ENCODE results near the gene ZNRD2.
A peak's percentile ranks its signal among the peaks of the same experiment; 100 is the strongest.

The ZNRD2 gene

DNA sequence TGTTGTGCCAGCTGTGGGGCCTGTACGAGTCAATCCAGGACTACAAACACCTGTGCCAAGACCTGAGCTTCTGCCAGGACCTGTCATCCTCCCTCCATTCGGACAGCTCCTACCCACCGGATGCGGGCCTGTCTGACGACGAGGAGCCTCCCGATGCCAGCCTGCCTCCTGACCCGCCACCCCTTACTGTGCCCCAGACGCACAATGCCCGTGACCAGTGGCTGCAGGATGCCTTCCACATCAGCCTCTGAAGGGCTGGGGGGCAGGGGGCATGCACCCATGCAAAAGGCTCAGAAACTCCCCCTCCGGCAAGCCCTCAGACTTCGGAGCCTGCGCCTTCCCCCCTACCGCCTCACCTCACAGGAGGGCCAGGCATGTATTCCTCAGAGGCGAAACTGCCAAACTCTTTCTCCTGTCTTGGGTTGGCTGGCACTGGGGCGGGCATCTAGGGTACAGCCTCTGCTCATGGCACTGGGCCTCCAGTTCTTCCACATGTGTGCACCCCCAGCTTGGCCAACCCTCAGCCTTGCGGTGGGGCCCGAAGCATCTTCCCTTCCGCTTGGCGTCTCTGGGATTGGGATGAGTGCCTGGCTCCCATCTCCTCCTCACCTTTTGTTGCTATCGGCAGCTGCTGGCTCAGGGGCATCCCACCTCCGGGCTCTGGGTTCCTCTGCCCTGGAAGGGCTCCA lies 3.3 kb downstream of the ZNRD2 start:
- DNase-seq (ENCODE audit: low read depth), result no peak

- peak; percentile 95 for DNase-seq (ENCODE audit: low read depth)
These were observed 4.0 kb downstream of the ZNRD2 start for GRCh38 chr11:65574109-65574810.

GRCh38 chr11:65574811-65575567 lies 4.7 kb downstream of the ZNRD2 start:
- DNase-seq (ENCODE audit: low read depth), result no peak

DNA sequence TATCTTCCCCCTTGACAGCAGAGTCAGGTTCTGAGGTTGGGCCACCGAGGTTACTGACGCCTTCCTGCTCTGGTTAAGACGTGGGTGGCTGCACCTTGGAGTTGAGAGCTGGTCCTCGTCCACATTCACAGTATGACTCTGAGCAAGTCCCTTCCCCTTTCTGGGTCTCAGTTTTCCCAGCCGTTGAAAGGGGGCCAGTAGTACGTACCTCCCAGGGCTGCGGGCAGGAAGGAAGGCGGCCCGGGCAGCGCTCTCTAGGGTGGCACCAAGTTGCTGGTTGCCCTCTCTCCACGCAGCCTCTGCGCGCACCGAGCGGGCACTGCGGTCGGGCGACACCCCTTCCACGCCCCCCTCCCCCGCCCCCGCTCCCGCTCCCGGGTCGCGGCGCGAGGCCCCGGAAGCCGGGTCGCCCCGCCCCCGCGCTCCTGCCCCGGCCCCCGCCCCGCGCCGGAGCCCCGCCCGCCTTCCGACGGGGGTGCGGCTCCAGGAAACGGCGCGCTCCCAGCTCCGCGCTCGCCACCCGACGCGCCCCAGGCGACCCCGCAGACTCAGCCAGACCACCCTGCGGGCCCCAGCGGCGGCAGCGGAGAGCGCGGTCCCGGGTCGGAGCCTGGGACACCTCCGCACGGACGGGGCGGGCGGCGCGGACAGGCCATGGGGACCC lies 5.4 kb downstream of the ZNRD2 start, which contains the start of gene EHBP1L1:
TSS of gene EHBP1L1 (plus strand) at position 486 of the 664 bp plus-strand sequence. CDS start 250 bp downstream, outside the sequence.
- DNase-seq (ENCODE audit: low read depth), result peak; percentile 69

DNA sequence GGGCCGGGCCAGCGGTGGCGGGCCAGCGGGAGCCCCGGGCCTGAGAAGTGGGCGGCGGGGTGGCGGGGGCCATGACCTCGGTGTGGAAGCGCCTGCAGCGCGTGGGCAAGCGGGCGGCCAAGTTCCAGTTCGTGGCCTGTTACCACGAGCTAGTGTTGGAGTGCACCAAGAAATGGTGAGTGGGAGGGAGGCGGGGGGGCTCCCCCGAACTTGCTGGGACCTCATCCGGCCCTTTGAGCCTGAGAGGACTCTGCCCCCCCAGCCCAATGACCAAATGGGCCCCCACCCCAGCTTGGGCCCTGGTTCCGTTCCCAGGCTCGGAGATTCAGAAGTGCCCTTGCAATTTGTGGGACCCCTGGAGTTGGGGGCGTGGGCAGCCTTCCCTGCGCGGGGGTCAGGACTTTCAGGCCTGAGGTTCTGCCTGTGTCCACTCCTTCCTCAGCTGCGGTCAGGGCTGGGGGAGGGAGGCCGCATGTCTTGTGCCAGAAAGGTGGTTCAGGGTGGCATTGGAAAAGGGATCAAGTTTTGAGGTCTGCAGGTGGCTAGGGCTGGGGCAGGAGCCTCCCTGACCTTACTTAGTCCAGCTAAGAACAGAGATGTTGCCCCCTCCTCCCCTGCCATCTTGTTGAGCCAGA lies 6.1 kb downstream of the ZNRD2 start:
- DNase-seq (ENCODE audit: low read depth), result no peak

DNA sequence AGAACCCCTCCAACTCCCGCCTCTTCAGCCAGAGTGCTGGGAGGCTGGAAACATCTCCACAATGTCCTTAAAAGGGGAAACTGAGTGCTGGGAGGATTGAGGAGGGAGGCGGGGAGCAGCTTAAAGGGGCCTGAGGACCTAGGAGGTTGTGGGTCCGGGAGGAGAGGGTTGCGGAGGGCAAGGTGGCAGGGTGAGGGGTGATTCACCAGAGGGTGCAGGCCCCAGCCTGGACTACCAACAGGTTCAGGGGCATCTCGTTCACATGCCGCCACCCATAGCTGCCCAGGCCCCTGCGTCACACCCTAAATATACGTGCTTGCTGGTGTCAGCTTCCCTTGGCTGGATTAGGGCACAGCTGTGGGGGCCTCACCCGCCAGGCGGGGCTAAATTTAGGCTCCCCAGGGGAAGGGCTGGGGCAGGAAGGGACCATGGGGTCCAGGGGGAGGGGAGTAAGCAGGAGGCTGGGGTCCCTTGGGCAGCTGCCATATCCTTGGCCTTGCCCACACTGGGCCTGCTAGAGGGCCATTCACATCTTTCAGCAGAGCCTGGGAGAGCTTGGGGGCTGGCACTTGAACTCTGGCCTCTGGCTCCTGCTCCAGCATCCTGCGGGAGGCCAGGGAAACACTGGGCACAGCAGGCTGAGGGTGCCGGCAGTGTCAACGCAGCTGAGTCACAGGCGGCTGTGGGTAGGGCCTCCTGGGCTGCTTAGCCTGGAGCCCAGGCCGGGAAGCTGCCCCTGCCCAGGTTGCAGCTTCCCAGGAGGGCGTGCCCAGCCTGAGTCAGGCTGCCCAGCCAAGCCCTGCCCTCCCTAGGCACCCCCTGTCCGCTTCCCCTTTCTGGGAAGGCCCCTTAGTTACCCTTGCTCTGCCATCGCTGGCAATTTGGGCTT lies 6.8 kb downstream of the ZNRD2 start:
- DNase-seq (ENCODE audit: low read depth), result peak; percentile 81

DNA sequence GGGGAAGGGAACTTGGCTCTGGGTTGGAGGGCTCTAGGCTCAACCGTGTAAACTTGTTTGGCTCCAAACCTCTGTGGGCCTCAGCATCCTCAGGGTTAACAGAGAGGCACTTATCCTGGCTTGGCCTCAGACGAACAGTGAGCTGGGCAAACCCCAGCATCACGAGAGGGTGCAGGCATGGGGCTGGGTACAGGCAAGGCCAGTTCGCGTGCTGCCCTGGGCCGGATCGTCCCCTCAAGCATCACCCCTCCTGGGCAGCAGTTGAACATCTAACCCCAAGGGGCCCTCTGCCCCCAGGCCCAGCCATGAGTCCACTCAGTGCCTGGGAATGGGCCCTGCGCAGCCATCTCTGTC lies 7.5 kb downstream of the ZNRD2 start:
- DNase-seq (ENCODE audit: low read depth), result no peak

- DNase-seq (ENCODE audit: low read depth), result no peak
These were observed 7.9 kb downstream of the ZNRD2 start for GRCh38 chr11:65578134-65578533.

DNA sequence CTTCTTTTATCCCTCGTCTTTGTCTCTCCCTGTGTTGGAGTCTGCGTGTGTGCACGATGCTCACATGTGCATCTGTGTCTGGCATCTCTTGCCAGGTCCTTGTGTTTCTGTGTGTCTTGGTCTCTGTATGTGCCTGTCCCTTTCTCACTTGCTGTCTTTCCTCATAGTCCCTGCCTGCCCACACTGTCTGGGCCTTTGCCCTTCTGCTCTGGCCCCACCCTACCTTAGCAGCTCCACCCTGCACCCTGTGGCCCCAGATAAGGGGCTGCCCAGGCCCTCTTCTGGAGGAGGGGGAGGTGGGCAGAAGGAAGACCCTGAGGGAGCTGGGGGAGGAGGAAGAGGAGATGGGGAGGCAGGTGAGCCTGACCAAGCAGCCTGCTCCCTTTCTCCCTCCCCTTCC lies 8.4 kb downstream of the ZNRD2 start:
- DNase-seq (ENCODE audit: low read depth), result no peak

- DNase-seq (ENCODE audit: low read depth), result no peak
These were observed 9.0 kb downstream of the ZNRD2 start for GRCh38 chr11:65579291-65579690.

GRCh38 chr11:65580031-65580692 lies 9.9 kb downstream of the ZNRD2 start:
- DNase-seq (ENCODE audit: low read depth), result no peak

- no peak for DNase-seq (ENCODE audit: low read depth)
These were observed 10.5 kb downstream of the ZNRD2 start for GRCh38 chr11:65580756-65581155.

GRCh38 chr11:65581928-65582327 lies 11.7 kb downstream of the ZNRD2 start:
- DNase-seq (ENCODE audit: low read depth), result no peak

DNA sequence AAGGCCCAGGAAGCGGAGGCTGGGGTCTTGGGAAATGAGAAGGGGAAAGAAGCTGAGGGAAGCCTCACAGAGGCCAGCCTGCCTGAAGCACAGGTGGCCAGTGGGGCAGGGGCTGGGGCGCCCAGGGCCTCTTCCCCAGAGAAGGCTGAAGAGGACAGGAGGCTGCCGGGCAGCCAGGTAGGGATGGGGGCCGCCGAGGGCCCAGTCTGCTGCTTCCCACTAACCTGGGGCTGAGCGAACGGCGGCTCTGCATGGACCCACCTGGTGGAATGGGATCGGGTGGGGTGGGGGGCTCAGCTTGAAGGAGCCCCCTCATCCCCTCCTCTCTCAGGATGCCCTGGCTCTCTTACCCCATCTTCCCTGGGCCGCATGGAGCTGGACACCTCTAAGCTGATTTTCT lies 13.3 kb downstream of the ZNRD2 start:
- DNase-seq (ENCODE audit: low read depth), result no peak

- DNase-seq (ENCODE audit: low read depth), result no peak
These were observed 13.8 kb downstream of the ZNRD2 start for GRCh38 chr11:65584106-65584505.

DNA sequence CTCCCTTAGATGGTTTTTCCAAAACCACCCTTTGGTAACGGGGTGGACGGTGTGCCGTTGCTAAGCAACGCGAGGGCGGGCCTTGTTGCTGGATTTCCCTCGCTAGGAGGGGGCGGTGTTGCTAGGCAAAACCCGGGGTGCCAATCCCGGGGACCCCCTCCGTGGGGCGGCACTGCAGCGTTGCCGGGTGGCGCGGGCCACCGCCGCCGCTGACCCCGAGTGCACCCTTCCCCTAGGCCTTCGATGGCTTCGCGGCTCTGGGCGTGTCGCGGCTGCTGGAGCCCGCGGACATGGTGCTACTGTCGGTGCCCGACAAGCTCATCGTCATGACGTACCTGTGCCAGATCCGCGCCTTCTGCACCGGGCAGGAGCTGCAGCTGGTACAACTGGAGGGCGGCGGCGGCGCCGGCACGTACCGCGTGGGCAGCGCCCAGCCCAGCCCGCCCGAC lies 14.5 kb downstream of the ZNRD2 start:
- DNase-seq (ENCODE audit: low read depth), result no peak

- no peak for DNase-seq (ENCODE audit: low read depth)
These were observed 15.3 kb downstream of the ZNRD2 start for GRCh38 chr11:65585396-65586246.

GRCh38 chr11:65586247-65586630 lies 16.0 kb downstream of the ZNRD2 start:
- DNase-seq (ENCODE audit: low read depth), result no peak

DNA sequence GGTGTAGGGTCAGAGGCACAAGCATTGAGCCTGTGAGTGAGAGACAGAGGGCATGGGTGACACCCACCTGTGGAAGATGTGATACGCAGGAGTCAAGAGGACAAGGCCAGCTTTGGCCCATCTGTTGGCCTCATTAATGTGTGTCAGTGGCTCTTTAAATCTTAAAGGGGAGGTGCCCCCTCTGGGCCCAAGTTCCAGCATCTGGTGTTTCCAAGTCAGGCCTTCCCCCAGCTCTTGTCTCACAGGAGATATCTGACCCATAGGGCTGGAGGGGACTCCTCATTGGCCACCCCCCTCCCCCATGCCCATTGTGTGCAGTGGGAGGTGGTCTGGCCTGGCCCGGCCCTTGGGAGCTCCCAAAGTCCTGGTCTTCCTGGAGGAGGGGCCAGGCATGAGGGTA lies 16.4 kb downstream of the ZNRD2 start:
- peak; percentile 75 for DNase-seq (ENCODE audit: low read depth)
